NCI-H2107 treated with DMSO at 0.1 percent for 48 hours (cell line): ENCODE results near the gene FAM3C.
A peak's percentile ranks its signal among the peaks of the same experiment; 100 is the strongest.

ENCODE experiments used
- DNase-seq: peaks from one replicate; lab custom pipeline; 2025; ENCODE audit not compliant: unreplicated experiment; lab: John Stamatoyannopoulos, UW

Gene FAM3C

DNA sequence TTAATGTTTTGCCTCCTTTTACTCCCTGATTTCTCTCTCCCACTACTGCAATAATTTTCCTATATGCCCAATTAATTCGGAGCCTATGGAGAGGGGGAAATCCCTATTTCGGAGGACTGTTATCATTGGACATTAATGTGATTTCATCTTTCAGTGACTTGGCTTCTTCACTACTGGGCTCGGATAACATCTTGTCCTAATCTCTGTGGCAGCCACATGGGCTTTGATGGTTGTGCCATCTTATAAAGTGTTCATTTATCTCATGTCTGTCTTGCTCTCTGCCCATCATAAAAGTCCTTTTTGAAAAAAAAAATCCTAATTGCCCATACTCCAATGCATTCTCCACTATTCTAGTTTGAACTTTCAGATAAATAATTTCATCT is 15.5 kb upstream of the FAM3C start:
- DNase-seq = no peak

DNA sequence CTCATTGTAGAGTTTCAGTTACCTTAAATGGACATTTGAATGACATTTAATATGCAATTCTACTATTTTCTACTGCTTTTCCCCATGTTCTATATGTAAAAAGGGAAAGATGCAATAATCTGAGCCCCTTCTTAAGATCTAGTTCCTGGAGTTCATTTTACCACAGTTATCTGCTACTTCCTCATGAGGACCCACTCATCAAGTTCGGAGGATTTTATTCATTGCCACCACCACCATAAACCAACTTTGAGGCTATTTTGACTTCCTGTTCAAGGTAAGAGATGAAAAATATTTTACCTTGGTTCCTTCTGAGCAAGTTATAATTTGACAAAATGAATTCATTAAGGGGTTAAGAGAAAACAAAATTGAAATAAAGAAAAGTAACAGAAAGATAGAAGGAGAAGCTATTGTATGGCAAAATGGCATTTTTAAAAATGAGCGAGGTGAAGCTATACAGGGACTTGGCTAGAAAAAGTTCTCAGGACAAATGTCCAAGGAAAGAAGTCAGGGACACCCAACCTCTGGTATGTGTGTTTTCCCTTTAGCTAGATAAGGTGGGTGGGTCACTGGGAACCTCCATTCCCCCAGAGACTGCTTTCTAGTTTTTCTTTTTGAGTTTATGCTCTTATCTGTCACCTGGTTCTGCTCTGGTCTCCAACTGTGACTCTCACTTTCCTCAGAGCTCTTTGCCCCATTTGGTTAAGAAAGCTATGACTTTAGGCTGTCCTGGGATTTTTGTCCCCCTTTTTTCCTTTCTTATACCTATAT is 14.9 kb upstream of the FAM3C start:
- no peak for DNase-seq

DNA sequence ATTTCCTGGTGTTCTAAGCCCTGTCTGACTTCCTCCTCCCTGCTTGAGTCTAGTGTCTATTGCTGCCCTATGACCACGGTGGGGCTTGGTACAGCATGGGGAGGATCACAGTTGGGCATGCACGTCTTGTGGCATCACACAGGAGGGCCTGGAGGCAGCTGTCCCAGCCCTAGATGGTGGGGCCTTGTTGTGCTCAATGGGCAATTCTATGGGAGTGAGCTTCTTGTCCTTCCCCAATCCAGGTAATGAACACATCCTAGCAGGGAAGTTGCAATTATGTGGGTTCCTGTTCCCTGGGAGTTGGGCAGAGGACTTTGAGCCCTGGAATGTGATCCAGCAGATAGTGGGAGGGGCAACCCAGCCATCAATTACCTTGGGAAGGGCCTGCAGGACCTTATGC is 10.8 kb upstream of the FAM3C start:
- DNase-seq = no peak

DNA sequence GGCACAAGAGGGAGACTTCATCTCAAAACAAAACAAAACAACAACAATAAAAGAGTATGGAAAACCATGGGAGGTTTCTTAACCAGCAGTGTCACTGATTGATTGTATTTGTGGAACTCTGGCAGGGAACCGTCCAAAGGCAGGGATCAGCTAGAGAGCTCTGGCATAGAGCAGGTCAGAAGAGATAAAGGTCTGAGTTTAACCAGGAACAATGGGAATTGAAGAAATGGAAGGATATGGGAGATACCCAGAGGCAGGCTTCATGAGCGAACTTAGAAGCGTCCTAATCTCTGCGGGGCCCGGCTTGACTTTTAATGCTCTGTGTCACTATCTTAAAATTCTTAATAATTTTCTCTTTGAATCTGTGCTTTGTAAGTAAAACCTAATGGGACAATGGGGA is 10.4 kb upstream of the FAM3C start:
- no peak for DNase-seq

DNA sequence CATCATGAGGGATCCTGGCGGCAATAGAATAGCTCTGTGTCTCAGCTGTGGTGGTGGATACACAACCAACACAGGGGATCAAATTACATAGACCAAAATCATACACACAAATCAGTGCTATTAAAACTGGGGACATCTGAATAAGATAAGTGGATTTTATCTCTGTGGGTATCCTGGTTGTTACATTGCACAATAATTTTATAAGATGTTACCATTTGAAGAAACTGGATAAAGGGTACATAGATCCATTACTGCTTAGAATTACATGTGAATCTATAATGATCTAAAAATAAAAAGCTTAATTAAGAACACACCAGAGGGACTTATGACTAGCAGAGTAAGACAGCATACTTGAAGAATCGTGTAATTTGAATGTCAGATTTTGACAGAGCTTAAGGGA is 8.2 kb upstream of the FAM3C start:
- DNase-seq = no peak

DNA sequence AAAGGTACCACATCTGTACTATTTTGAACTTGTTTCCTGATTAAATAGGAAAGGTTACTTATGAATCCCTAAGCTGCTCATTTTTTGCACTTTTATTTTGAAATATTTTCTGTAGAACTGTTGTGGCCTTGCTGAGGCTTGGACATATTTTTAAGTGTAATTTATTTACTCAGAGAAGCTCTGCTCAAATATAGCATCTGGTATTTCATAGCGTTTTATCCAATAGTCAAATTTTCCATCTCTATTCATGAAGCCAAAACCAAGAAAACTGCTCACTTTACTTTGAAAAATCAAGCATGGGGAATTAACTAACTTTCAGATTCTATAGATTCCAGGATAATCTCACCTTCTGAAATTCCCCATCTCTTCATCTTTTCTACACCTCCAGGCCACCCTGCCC is 6.6 kb upstream of the FAM3C start:
- DNase-seq = no peak

DNA sequence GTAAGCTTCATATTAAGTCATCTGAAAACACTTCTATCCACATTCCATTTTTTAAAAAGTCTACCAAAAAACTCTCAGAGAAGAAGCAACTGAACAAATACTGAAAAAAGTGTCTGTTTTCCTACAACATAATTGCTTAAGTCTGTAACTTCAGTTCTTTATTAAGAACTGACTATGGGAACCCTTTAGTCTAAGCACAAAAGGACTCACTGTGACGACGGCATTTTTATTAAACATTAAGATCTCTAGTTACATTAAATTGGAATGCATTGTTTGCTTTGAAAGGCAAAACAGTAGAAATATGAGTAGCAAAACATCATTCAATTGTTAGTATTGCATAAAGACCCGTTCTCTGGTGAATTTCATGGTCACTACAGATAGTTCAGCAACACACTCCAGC is 5.8 kb upstream of the FAM3C start:
- DNase-seq = peak; percentile 67

DNA sequence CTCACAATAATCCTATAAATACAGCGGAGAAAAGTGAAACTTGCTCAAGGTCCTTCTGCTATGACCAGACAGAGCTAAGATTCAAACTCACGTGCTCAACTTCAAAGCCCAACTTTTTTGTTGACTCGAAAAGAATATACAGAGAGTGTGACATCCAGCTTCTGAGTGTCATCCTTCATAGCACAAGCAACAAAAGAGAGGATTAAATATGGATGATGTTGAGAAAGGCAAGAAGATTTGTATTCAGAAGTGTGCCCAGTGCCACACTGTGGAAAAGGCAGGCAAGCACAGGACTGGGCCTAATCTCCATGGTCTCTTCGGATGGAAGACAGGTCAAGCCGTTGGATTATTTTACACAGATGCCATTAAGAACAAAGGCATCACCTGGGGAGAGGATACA is 2.1 kb upstream of the FAM3C start:
- no peak for DNase-seq

DNA sequence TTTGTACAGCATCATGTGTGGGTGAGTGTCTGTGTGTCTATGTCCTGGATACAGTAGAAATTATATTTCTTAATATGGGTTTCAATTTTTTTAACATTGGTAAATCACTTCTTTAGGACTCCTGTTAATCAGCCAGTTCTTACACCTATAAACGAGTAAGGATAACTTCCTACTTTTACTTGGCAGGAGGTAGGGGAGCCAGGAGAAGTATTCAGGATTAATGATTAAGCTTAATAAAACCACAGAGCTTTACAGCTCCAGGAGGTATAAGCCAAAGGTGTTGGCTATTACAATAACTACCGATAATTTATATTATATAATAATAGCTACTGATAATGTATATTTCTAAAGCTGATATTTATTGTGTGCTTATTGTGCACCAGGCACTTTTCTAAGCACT is 1.7 kb upstream of the FAM3C start:
- no peak for DNase-seq

DNA sequence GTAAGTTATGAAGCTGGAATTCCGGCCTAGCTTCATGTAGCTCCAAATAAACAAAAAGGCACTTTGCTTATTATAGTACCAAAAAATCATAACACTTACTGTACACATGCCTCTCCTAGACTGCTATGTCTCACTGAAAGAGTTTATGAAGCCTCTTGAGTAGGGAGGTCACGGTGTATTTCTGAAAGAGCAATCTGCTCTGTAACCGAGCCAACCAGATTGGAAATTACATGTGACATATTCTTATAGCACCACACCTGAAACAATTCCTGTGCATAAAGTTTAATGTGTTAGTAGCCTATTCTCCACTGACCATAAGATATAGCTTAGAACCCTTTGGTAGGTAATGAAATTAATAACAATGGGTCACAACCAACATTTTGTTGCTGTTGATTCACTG is 1.3 kb upstream of the FAM3C start:
- DNase-seq = no peak

DNA sequence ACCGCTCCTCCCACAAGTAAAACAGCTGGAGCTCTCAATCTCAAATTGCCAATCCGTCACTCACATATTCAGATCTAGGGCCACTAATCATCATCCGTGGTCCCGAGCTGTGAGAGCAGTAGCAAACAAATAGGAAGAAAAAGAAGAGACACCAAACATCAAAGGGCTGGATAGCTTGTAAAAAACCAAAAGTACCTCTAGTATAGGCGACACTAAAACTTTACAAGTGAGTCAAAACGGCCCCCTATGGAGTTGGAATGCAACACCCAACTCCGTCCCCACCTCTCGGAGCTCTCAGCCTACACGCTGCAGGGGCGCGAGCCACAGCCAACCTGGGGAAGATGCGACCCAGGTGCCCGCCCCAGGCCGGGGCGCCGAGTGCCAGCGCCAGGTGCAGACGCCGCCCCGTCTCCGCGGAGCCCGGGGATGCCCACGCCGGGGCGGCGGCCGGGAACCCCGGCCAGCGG is 581 bp downstream of the FAM3C start:
- peak; percentile 20 for DNase-seq

DNA sequence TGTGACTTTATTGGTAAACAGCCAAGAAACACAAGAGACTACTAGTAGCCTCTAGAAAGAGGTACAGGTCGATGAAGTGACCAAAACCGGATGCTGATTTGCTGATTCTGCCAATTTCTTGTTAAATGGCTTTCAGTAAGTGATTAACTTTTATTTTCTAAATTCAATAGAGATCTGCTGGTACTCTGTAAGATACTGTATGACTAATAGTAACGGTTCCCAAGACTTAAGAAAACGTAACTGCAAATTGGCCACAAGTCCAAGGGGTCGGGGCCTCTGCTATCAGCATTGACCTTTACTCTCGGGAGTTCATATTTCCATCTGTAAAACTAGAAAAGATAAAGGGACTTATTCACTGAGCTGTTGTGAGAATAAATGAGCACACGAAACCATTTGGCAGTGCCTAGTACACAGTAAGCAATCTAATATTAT is 1.4 kb downstream of the FAM3C start:
- DNase-seq = no peak

DNA sequence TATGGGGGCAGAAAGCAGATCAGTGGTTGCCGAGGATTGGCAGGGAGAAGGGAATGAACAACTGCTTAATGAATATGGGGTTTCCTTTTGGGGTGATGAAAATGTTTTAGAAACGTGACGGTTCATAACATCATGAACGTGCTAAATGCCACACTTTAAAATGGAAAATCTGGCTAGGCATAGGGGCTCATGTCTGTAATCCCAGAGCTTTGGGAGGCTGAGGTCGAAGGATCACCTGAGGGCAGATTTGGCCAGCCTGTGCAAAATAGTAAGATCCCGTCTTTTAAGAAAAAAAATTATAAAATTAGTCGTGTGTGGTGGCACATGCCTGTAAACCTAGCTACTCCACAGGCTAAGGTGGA is 3.1 kb downstream of the FAM3C start:
- no peak for DNase-seq

DNA sequence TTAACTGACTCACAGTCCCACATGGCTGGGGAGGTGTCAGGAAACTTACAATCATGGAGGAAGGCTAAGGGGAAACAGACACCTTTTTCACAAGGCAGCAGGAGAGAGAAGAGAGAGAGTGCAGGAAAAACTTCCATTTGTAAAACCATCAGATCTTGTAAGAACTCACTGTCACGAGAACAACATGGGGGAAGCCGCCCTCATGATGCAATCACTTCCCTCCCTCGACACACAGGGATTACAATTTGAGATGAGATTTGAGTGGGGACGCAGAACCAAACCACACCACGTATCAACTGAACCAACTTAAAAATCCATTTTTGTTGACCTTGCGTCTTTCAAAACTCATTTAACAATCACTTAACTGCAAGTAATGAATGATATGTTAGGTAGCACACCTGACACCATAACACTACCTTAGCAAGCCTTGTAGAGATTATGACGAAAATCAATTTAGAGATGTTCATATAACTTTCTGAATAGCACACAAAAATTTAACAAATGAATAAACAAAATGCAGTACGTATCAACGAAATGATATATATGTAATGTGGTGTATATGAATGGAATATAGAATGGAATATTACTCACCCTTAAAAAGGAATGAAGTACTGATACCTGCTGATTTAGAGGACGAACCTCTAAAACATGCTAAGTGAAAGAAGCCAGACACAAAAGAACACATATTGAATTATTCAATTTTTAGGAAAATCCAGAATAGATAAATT is 3.7 kb downstream of the FAM3C start:
- no peak for DNase-seq

DNA sequence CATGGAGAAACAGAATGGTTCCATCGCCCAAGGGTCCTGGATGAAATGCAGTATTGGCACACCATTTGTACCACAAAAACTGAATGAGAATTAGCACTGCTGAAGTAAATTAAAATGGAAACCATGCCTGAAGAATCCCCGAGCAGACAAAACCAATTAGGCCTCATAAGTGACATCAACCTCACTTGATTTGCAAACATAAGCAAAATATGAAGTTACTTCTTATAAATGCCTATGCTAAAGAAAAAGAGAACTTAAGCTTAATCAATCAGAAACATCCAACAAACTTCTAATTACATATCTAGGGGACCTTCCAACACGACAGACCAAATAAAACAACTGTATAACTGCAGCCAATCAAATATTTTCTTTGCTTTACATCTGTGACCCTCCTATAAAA is 4.4 kb downstream of the FAM3C start:
- no peak for DNase-seq

DNA sequence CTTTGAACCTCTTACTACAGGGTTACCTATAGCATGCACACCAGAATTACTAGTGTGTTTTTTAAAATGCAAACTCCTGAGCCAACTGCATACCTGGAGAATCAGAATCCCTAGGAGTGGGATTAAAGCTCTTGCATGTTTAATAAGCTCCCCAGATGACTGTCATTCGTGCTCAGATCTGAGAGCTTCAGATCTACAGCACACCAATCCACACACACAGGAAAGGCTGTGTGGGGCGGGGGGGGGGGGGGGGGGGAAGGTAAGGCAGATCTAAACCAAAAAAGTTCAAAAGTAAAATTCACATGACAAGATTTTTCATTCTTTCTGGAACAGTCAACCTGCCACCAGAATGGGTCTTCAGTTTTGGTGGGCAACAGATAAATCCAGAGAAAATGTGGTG is 5.5 kb downstream of the FAM3C start:
- no peak for DNase-seq

DNA sequence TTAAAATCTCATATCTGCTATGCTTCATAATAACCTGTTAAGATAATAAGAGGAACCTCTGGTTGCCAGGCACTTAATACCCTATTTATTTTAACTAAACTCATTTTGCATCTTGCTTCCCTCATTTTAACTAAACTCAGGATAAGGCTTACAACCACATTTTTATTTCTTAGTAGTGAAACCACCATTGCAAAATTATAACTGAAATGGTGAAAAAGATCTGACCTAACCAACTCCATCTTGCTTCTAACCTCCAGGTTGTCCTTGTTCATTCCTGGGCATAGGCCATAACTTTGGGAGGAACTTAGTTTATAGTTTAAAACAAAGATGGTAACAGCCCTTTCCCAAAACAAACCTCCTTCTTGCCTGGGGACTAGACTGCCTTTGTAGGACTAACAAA is 6.0 kb downstream of the FAM3C start:
- no peak for DNase-seq

DNA sequence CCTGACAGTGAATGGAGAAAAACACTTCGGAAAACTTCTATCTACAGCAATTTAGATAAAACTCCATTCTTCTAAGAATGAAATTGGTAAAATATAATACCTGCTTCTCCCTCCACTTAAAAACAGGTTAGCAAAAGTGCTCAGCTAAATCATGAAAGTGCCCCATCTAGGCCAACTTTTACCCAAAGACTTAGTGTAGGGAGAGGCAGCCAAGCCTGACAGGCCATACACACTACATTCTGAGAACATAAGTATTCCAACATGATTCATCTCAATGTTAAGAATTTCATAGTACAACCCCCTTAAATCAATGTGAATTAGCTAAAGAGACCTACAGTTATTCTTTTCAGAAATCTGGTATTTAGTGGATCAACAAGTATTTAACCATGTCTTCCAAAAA is 7.2 kb downstream of the FAM3C start:
- DNase-seq = no peak

DNA sequence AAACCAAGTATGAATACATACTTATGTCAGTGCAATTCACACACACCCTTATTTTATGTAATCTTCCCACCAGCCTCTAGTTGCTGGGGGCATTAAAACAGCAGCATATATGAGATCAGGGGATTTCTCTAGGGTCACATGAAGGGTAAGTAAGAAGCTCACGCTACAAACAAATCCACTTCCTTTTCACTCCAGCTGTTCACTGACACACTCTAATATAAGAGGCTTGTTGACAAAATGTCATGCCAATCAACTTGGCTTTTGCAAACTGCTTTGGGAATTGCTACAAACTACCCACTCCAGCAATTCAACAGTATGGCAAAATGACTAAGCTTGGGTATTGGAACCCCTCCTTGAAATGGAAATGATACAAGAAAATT is 10.3 kb downstream of the FAM3C start:
- DNase-seq = peak; percentile 33

DNA sequence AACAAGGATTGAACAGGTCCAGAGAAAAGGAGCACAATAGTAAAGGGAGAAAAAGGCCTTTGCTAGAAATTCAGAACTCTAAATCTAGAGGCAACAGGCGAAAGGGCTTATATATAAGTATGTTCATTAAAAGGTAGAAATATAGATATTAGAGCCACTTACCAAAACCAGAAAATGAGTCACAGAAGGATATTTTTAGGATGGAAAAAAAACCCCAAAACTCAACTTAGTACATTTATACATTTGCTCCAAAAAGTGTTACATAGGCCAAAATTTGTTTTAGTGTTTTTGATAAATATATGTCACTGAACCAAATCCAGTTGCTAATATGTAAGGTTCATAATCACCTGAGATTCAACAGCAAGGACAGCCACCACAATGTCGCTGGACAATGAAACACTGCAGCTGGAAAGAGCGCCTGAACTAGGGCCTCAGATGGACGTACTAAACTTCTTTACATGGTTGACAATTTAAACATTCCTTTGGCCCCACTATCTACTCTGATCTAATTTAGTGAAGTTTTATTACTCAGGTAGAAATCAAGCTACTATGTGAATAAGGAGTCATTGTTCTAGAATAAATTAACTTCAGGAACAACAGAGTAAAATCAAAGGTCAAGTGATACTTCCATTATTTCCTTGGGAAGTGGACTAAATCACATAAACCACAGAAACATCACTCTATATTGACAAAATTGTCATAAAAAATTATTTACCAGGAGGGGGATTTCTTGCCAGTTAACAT is 10.9 kb downstream of the FAM3C start:
- DNase-seq = no peak

DNA sequence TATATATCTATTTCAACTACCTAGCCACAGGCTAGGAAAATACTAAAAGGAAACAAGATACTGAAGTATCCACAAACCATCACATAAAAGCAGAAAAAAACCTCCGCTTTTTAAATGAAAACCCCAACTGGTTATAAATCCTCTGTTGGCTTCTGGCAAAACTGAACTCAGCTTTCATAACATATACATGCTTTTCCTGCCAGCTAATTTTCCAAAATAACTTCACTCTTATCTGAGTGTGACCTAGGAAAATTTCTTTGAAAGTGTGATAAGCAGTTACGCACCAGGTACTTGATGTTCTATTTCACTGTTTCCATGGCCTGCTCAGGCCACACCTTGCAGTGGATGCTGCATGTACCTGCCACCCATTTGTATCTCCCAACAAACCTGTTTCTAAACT is 11.8 kb downstream of the FAM3C start:
- DNase-seq = no peak

DNA sequence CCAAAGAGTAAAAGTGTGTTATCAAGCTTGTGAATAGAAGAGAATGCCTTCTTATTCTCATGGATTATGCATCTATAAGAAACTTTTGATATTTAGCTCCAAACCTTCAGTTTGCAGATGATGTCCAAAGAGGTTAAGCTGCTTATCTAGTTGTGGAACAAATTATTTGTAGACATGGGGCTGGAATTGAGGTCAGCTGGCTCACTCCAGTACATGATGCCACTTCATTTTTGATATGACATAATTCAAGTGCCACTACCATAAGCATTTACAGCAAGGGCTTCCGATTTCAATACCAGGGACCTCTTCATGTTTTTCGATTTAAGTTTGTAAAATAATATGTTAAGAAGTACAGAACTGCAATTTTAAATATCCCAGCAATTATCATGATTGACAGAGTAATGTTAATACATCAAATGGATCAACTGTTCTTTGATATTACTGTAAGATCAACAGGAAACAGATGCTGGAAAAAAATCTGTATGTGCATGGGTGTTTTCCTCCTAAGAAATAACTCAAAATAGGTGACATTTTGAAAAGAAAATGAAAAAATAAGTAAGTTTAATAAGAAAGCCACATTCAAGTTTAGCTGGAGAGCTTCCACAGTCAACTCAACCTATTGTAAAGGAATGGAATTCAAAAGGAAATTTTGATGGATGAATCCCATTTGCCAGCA is 12.7 kb downstream of the FAM3C start:
- no peak for DNase-seq
